ENCODE measurements around the gene MPV17.

Gene MPV17

GRCh38 chr2:27261241-27261925 lies 61.5 kb downstream of the MPV17 start:
- no peak overlapping the region for H3K4me3 ChIP-seq (ENCODE audit: low read depth, low read length)
- no peak for TF ChIP-seq CTCF (IDR thresholded peaks at IDR 0.05; ENCODE audit: low read depth, low read length)

Measured in WI38 (cell line).